ENCODE measurements around the gene SNX15. TPM values are rescaled to one million over a fixed set of nuclear protein-coding genes. Genes with fewer than 3 reads are reported as not detected.

The SNX15 gene
- total RNA-seq, 2 donors from 2014 or later, result 14.2 to 16.4 TPM

DNA sequence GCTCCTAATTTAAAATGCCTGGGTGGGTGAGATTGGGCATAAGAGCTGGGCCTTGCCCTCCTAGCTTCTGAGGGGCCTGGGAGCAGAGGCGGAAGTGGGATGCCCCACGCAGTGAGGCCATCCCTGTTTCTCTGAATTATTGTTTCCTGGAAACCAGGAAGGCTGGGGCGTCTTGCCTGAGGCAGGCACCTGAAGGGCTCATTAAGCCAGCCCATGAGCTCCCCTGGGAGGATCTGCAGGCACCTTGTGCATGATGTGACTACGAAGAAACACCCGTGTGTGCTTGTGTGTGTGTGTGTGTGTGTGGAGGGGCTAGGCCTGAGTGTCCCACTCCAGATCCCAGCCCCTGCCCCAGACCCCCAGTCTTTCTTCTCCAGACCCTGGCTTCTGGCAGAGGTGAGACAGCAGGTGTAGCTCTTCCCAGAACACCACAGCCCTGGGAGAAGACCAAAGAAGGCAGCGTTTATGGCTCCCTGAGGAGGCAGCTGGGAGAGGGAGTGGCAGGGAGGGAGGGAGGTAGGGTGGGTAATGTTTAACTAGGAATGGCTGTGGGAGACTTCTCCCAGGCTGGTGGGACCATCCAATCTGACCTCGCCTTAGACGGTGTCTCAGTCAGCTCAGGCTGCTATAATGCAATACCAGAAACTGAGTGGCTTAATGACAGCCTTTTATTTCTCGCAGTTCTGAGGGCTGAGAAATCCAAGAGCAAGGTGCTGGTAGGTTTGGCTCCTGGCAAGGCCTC lies 28.4 kb upstream of the SNX15 start:
- no peak overlapping the region for H3K4me3 ChIP-seq (ENCODE audit: low read length)
- H3K4me3 Mint-ChIP-seq, result no peak overlapping the region
- H3K27ac Mint-ChIP-seq, result no peak overlapping the region
- H3K9me3 Mint-ChIP-seq, result no peaks in the 10 kb centered on the region
- 86 to 91% methylated on average over 6 to 7 of the region's 9 CpGs for WGBS, 2 experiments (ENCODE audit: insufficient coverage in 1 of 2, insufficient read length in 1 of 2)
- H3K27ac ChIP-seq (ENCODE audit: low read depth, low read length), result no peak overlapping the region
- DNase-seq, result no peak
- H3K9me3 ChIP-seq (ENCODE audit: control insufficient read depth, low read length), result no peaks in the 10 kb centered on the region
- H3K36me3 Mint-ChIP-seq (ENCODE audit: low read depth), result no peaks in the 10 kb centered on the region
- no peaks in the 10 kb centered on the region for H3K27me3 ChIP-seq (ENCODE audit: control insufficient read depth, insufficient read depth, low read length, poor library complexity, severe bottlenecking)
- H3K36me3 ChIP-seq (ENCODE audit: control insufficient read depth, insufficient read depth, low read length), result no peaks in the 10 kb centered on the region
- TF ChIP-seq, protein P1, sequence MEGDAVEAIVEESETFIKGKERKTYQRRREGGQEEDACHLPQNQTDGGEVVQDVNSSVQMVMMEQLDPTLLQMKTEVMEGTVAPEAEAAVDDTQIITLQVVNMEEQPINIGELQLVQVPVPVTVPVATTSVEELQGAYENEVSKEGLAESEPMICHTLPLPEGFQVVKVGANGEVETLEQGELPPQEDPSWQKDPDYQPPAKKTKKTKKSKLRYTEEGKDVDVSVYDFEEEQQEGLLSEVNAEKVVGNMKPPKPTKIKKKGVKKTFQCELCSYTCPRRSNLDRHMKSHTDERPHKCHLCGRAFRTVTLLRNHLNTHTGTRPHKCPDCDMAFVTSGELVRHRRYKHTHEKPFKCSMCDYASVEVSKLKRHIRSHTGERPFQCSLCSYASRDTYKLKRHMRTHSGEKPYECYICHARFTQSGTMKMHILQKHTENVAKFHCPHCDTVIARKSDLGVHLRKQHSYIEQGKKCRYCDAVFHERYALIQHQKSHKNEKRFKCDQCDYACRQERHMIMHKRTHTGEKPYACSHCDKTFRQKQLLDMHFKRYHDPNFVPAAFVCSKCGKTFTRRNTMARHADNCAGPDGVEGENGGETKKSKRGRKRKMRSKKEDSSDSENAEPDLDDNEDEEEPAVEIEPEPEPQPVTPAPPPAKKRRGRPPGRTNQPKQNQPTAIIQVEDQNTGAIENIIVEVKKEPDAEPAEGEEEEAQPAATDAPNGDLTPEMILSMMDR (conservative IDR thresholded peaks at IDR 0.05), result no peak
- peaks cover 7% of the 10 kb centered on the region for H3K4me1 Mint-ChIP-seq
- no peaks in the 10 kb centered on the region for H3K4me1 ChIP-seq (ENCODE audit: control insufficient read depth, insufficient read depth, low read length)
- H3K27me3 Mint-ChIP-seq (ENCODE audit: insufficient read depth), result no peaks in the 10 kb centered on the region
- no peak overlapping the region for H3K9ac ChIP-seq (ENCODE audit: extremely low read depth, low read length, poor library complexity, severe bottlenecking)

DNA sequence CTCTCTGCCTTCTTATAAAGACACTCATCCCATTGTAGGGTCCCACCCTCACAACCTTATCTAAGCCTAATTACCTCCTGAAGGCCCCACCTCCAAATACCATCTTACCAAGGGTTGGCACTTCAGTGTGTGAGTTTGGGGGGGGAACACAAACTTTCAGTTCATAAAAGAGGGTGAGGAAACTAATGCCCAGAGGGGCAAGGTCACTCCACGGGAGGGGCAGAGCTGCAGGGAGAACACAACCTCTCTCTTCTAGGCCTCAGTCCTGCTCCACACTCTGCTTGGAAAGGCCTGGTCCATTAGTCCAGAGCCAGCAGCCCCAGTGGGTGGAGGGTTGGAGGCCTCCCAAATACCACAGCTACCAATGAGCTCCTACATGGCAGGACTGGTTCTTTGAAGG lies 27.8 kb upstream of the SNX15 start:
- TF ChIP-seq, protein P1 (conservative IDR thresholded peaks at IDR 0.05), result no peak
- Mint-ChIP-seq H3K4me3 (no peak overlapping the region), H3K27ac (no peak overlapping the region), H3K9me3 (no peaks in the 10 kb centered on the region), H3K4me1 (peaks cover 7% of the 10 kb centered on the region), H3K36me3 (ENCODE audit: low read depth) (no peaks in the 10 kb centered on the region), H3K27me3 (ENCODE audit: insufficient read depth) (no peaks in the 10 kb centered on the region)
- no peak for DNase-seq
- Histone ChIP-seq H3K36me3 (ENCODE audit: control insufficient read depth, insufficient read depth, low read length) (no peaks in the 10 kb centered on the region), H3K27ac (ENCODE audit: low read depth, low read length) (no peak overlapping the region), H3K9ac (ENCODE audit: extremely low read depth, low read length, poor library complexity, severe bottlenecking) (no peak overlapping the region), H3K9me3 (ENCODE audit: control insufficient read depth, low read length) (no peaks in the 10 kb centered on the region), H3K4me3 (ENCODE audit: low read length) (no peak overlapping the region), H3K4me1 (ENCODE audit: control insufficient read depth, insufficient read depth, low read length) (no peaks in the 10 kb centered on the region), H3K27me3 (ENCODE audit: control insufficient read depth, insufficient read depth, low read length, poor library complexity, severe bottlenecking) (no peaks in the 10 kb centered on the region)
- 82% methylated on average over 1 of the region's 1 CpG; no CpG with 5 or more reads in 1 of the 2 experiments for WGBS, 2 experiments (ENCODE audit: insufficient coverage in 1 of 2, insufficient read length in 1 of 2)

DNA sequence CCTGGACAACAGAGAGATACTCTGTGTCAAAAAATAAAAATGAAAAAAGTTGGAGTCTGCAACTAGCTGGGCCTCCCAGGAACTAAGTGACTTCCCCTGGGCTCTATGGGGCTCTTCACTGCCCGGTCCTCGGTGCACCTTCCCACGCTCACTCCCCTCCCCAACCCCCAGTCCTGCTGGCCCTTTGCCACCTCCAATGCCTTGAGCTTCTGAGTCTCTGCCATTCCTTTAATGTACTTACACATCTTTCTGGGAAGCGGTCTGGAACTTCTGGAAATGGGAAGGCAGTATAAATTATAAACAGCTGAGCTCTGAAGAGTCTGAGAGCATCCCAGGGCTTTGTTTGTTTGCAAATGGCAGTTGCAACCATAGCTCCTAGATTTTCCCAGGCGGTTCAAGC lies 24.5 kb upstream of the SNX15 start:
- H3K27ac Mint-ChIP-seq, result no peak overlapping the region
- Histone ChIP-seq H3K4me3 (ENCODE audit: low read length) (no peak overlapping the region), H3K36me3 (ENCODE audit: control insufficient read depth, insufficient read depth, low read length) (no peaks in the 10 kb centered on the region), H3K27ac (ENCODE audit: low read depth, low read length) (no peak overlapping the region), H3K9ac (ENCODE audit: extremely low read depth, low read length, poor library complexity, severe bottlenecking) (no peak overlapping the region), H3K27me3 (ENCODE audit: control insufficient read depth, insufficient read depth, low read length, poor library complexity, severe bottlenecking) (no peaks in the 10 kb centered on the region), H3K4me1 (ENCODE audit: control insufficient read depth, insufficient read depth, low read length) (no peaks in the 10 kb centered on the region), H3K9me3 (ENCODE audit: control insufficient read depth, low read length) (no peaks in the 10 kb centered on the region)
- H3K4me3 Mint-ChIP-seq, result no peak overlapping the region
- H3K27me3 Mint-ChIP-seq (ENCODE audit: insufficient read depth), result peaks cover 2% of the 10 kb centered on the region
- H3K4me1 Mint-ChIP-seq, result peaks cover 2% of the 10 kb centered on the region
- TF ChIP-seq, protein P1 (conservative IDR thresholded peaks at IDR 0.05), result no peak
- H3K9me3 Mint-ChIP-seq, result no peaks in the 10 kb centered on the region
- no peaks in the 10 kb centered on the region for H3K36me3 Mint-ChIP-seq (ENCODE audit: low read depth)
- no peak for DNase-seq
- WGBS, 2 experiments (ENCODE audit: insufficient coverage in 1 of 2, insufficient read length in 1 of 2), result 91 to 95% methylated on average over 4 to 5 of the region's 5 CpGs

All from endodermal cell (in vitro differentiated cells).